ENCODE data around the gene ALPK3.

GRCh38 chr15:84856731-84857417 lies 39.7 kb downstream of the ALPK3 start:
- no peak for TF ChIP-seq CTCF (IDR thresholded peaks at IDR 0.05)
- no peak for TF ChIP-seq POLR2AphosphoS5 (IDR thresholded peaks at IDR 0.05; ENCODE audit: insufficient read depth in 1 of 2, low read depth in 1 of 2)
- no peak for TF ChIP-seq POLR2A (IDR thresholded peaks at IDR 0.05)
